NCI-H2081 (cell line): ENCODE data around the gene FERMT3.

Experiments used
- DNase-seq, 2 experiments: peaks; one replicate each; lab custom pipeline; 2025; lab: John Stamatoyannopoulos, UW

FERMT3 gene

DNA sequence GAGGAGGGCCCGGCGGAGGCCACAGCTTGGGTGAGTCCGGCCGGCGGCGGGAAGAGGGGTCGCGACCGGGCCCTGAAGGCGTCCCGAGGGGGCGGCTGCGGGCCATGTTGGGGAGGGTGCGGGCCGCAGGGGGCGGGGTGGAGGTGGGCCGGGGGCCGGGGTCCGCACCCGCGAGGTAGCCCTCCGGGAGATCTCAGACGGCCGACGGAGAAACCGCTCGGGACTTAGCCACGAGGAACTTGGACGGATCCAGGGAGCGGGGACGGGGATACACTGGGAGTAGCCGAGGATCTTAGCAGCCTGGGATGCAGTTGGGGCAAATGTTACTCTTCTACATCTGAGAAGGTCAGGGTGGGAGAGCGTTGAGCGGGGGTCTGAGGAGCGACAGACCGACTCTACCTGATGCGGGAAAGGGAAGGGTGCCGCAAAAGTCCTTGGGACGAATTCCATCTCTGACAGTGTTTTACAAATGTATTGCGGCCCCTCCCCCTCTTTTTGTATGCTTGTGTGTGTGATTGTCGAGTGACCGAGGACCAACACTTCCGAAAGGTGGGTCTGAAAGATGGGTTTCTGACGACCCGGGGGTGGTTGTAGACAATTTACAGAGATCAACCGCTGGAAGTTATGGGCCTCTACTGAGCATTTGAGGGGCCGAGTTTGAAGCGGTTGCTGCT, 19.9 kb upstream of the FERMT3 start:
- DNase-seq = no peak

DNA sequence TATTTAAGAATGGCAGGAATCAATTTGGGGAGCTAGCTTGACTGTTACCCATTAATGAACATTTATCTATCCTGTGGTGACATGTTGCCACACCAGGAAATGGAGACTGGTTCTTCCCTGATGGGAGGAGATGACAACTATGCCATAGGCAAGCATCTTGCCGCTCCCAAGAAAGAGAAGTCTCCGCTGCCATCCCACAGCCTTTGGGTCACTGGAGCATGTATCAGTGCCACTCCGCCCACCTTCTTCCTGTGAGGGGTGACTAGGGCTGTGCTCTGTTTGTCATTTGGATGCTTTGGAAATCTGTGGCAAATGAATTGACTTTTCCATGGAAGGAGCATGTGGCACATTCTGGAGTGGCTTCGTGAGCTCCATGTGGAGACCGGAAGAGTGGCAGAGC, 14.1 kb upstream of the FERMT3 start:
- no peak for DNase-seq

DNA sequence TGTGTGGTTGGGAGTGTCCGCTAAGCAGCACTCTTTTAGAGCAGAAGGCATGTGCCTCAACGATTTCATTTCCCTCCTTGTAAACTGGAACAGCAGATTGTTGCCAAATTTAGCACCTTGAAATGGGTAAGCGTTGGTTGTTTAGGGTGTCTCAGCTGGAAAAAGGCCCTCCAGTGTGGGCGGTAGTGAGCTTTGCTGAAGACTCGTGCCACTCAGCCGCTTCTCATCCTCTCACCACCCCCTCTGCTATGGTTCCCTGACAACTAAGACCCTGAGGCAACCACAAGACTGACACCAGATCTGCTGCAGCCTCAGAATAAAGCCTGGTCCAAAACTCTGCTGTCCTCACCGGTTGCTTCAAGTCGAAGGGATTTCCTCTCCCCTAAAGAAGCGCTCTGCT, 9.9 kb upstream of the FERMT3 start:
- no peak for DNase-seq

DNA sequence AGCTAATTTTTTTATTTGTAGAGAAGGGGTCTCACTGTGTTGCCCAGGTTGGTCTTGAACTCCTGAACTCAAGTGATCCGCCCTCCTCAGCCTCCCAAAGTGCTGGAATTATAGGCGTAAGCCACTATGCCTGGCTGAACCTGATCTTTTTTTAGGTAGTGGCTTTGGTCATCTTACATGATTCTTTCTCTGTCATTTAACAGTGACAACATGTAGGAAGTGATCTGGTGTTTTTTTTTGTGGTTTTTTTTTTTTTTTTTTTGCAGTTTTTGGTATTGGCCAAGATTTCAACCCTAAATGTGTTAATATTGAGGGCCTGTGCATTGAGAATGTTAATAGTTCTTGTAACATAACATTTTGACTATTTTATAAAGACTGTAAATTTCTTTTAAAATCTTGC, 8.0 kb upstream of the FERMT3 start:
- DNase-seq = no peak

DNA sequence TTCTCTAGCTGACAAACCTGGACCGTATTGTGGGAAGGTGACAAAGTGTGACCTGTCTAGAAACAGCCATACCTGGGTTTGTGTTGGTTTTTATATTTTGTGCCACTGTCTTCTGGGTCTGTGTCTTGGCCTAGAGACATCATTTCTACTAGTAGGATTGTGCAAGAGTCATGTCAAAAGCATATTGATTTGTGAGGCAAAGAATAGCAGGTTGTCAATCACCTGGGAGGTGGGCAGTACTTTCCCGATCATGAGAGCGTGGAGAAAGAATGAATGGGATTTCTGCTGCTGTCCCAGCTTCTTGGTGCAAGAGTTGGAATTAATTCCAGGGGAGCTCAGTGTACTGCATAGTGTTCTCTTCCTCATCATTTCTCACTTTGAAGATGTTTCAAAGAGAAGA, 5.0 kb upstream of the FERMT3 start:
- no peak for DNase-seq

DNA sequence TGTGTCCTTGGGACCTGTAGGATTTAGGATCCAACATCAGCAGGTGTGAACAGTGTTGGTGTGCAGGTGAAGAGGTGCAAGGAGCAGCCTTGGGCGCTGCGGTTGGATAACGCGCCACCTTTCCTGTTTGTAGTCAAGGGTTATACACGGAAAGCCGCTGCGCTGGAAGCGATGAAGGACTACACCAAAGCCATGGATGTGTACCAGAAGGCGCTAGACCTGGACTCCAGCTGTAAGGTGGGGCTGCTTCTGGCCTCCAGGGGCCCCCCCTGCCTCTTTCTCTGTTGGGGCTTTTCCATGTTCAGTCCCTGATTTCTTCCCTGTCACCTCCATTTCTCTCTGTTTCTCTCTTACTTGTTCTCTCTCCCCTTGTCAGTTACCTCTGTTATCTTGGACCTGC, 3.5 kb upstream of the FERMT3 start:
- DNase-seq = no peak

DNA sequence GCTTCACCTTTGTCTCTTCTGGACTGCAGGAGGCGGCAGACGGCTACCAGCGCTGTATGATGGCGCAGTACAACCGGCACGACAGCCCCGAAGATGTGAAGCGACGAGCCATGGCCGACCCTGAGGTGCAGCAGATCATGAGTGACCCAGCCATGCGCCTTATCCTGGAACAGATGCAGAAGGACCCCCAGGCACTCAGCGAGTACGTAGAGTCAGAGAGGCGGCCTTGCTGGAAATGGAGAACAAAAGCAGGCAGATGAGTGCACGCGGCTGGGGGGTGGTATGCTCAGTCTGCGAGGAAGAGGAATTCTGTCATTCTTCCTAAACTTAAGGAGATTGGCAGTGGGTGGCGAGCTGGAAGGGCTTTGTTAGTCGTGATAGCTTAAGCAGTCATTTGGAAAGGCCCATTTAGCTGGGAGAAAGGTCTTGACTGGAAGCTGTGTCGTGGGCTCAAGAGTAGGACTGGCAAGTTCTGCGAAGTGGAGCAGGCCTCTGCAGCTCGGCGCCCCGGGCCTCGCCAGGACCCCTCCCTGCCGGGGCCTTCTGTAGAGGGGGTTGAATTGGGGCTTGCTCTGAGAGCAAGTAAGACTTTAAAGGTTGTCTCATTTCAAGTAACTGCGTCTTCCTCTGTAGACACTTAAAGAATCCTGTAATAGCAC, 3.0 kb upstream of the FERMT3 start:
- no peak for DNase-seq

DNA sequence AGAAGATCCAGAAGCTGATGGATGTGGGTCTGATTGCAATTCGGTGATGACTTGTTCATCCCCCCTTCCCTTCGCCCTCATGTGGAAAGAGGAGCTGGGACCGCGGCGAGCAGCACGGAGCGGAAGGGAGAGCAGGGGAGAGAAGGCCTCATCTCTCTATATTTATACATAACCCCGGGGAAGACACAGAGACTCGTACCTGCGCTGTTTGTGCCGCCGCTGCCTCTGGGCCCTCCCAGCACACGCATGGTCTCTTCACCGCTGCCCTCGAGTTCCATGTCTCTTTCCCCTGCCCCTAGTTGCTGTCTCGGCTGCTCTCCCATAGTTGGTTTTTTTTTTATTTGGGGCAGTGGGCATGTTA, 2.5 kb upstream of the FERMT3 start:
- DNase-seq = no peak

- DNase-seq = peak; percentile 72 to 77
Observed at GRCh38 chr11:64204464-64204989, 2.0 kb upstream of the FERMT3 start.

GRCh38 chr11:64207256-64208085, 950 bp downstream of the FERMT3 start:
- no peak for DNase-seq

DNA sequence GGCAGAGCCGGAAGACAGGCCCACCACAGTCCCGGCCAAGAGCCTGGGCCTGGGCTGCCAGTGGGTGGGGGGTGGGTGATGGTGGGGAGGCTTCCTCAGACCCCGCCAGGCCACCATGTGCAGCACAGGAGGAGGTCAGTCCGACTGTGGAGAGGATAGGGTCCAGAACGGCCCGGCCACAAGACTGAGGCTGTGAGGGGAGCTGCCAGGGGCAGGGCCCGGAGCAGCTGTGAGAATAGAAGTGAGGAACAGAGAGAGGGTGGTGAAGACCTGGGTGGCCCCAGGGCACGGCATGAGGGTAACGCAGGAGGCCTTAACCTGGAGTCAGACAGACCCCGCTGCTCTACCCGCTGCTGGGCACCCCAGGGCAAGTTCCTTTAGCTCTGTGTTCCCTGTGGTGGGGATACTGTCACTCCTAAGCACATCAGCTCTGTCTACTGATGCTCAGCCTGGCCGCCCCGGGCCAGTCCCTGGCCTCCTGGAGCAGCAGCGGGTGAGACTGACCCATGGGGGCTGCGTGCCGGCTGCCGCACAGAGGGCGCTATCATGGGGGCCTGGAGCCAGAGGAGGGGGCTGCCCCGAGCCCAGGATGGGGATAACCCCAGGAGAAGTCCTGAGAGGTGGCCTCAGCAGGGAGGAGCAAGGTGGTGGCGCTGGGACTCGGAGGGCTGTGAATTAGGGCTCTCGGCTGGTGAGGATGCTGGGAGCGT, 1.7 kb downstream of the FERMT3 start:
- DNase-seq = no peak

DNA sequence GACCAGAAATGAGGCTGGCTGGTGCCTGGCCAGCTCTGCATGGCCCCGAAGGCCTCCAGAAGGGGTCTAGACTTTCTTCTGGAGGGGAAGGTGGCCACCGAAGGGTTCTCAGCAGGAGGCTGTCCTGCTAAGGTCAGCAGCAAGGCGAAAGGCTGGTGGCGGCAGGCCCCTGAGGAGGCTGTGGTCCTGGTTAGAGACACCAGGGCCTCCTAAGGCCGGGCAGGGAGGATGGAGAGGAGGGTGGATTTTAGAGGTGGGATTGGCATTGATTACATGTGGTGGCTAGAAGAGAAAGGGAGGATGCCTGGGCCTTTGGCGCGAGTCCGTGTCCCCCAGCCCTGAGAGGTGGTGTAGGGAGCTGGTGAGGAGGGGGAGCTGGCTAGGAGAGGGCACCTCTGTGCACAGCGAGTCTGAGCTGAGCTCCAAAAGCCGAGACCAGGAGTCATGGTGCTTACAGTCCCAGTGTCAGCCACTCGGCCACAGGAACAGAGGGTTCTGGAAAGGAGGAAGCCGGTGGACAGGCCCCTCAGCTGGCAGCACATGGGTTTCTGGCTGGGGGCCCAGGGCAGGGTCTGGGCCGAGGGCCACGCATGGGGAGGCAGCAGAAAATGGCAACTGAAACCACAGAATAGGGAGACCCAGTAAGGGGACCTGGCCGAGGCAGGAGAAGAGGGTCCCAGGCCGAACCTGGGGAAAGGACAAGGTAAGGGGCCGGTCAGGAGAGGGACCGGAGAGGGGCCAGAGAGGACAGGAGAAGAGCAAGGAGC, 2.5 kb downstream of the FERMT3 start:
- DNase-seq = no peak

GRCh38 chr11:64209563-64209843, 3.0 kb downstream of the FERMT3 start:
- no peak for DNase-seq

GRCh38 chr11:64210301-64211020, 3.9 kb downstream of the FERMT3 start:
- DNase-seq = no peak

- no peak for DNase-seq
Observed at GRCh38 chr11:64211181-64211872, 4.8 kb downstream of the FERMT3 start.

DNA sequence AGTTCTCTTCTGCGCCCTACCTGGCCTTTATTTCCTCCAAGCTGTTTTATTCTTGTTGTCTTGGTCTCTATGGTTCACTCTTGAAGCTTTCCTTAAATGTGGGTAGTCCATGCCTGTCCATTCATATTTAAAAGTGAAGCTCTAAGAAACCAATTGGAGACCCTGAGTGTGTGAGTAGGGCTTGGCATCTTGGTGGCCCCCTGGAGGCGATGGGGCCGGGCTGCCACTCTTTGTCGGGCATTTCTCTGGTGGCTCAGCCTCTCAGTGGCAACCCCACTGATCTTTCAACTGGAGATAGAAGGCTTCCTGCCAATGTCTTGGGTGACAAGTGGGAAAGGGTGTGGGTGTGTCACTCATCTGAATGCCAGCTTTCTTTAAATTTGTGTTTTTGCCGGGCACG, 10.4 kb downstream of the FERMT3 start:
- DNase-seq = no peak

GRCh38 chr11:64218628-64219353, 12.3 kb downstream of the FERMT3 start:
- no peak for DNase-seq

- no peak for DNase-seq
Observed at GRCh38 chr11:64219354-64219684, 12.8 kb downstream of the FERMT3 start.

DNA sequence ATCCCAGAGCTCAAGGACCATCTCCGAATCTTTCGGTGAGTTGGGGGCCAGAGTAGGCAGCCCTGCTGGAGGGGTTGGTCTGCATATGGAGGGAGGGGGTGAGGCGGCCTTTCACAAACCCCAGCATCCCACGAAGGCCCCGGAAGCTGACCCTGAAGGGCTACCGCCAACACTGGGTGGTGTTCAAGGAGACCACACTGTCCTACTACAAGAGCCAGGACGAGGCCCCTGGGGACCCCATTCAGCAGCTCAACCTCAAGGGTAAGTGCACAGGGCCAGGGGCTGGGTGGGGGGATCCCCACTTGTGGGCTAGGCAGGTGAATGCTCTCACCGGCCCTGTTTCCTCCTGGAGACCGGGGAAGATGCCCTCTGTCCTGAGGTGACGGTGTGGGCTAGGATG, 13.2 kb downstream of the FERMT3 start:
- DNase-seq = no peak

GRCh38 chr11:64220271-64220670, 13.8 kb downstream of the FERMT3 start:
- no peak for DNase-seq
